BE2C (cell line): Measurements from ENCODE around the gene PTGES.
"Not testable (repeated sequence)": the region's sequence is repeated elsewhere in the genome, so short reads cannot be mapped to it uniquely, and the experiment has no call there.

Source experiments
- DNase-seq: peaks from one replicate; pipeline ENCODE4 v3.0.0-alpha.2; 2020
- H3K27me3 ChIP-seq: fragments of 250-450 bp; sonication (Bioruptor Pico); 2 replicates; pipeline ENCODE4 v1.5.1; 2020; ENCODE audit warnings: mild to moderate bottlenecking
- H3K36me3 ChIP-seq: fragments of 250-450 bp; sonication (Bioruptor Pico); 2 replicates; pipeline ENCODE4 v1.5.1; 2020; ENCODE audit warnings: mild to moderate bottlenecking
- H3K4me1 ChIP-seq: fragments of 250-450 bp; sonication (Bioruptor Pico); 2 replicates; pipeline ENCODE4 v1.5.1; 2020
- H3K4me3 ChIP-seq: 2 replicates; pipeline ENCODE4 v1.5.1; 2011; ENCODE audit warnings: low read depth, low read length
- H3K9me3 ChIP-seq: fragments of 250-450 bp; sonication (Bioruptor Pico); 2 replicates; pipeline ENCODE4 v1.5.1; 2020
- TF ChIP-seq, protein P1 (sequence below): IDR thresholded peaks from 2 replicates; pipeline ENCODE4 v1.5.1; 2012; ENCODE audit warnings: mild to moderate bottlenecking, low read depth, low read length

The PTGES gene

GRCh38 chr9:129765764-129766317 lies 13.0 kb upstream of the PTGES start:
- H3K4me1 ChIP-seq: no peaks in the 10 kb centered on the region
- no peaks in the 10 kb centered on the region for H3K27me3 ChIP-seq
- no peak for DNase-seq
- TF ChIP-seq, protein P1, sequence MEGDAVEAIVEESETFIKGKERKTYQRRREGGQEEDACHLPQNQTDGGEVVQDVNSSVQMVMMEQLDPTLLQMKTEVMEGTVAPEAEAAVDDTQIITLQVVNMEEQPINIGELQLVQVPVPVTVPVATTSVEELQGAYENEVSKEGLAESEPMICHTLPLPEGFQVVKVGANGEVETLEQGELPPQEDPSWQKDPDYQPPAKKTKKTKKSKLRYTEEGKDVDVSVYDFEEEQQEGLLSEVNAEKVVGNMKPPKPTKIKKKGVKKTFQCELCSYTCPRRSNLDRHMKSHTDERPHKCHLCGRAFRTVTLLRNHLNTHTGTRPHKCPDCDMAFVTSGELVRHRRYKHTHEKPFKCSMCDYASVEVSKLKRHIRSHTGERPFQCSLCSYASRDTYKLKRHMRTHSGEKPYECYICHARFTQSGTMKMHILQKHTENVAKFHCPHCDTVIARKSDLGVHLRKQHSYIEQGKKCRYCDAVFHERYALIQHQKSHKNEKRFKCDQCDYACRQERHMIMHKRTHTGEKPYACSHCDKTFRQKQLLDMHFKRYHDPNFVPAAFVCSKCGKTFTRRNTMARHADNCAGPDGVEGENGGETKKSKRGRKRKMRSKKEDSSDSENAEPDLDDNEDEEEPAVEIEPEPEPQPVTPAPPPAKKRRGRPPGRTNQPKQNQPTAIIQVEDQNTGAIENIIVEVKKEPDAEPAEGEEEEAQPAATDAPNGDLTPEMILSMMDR: no peak
- no peak overlapping the region for H3K4me3 ChIP-seq
- no peaks in the 10 kb centered on the region for H3K9me3 ChIP-seq
- H3K36me3 ChIP-seq: no peaks in the 10 kb centered on the region

- Histone ChIP-seq H3K4me1 (no peaks in the 10 kb centered on the region), H3K36me3 (no peaks in the 10 kb centered on the region), H3K9me3 (no peaks in the 10 kb centered on the region), H3K27me3 (no peaks in the 10 kb centered on the region), H3K4me3 (no peak overlapping the region)
- TF ChIP-seq, protein P1: no peak
- no peak for DNase-seq
These were observed 10.4 kb upstream of the PTGES start for GRCh38 chr9:129762985-129763926.

GRCh38 chr9:129762370-129762984 lies 9.6 kb upstream of the PTGES start:
- not testable (repeated sequence) for H3K4me1 ChIP-seq, H3K27me3 ChIP-seq, DNase-seq, H3K4me3 ChIP-seq, H3K36me3 ChIP-seq, H3K9me3 ChIP-seq

DNA sequence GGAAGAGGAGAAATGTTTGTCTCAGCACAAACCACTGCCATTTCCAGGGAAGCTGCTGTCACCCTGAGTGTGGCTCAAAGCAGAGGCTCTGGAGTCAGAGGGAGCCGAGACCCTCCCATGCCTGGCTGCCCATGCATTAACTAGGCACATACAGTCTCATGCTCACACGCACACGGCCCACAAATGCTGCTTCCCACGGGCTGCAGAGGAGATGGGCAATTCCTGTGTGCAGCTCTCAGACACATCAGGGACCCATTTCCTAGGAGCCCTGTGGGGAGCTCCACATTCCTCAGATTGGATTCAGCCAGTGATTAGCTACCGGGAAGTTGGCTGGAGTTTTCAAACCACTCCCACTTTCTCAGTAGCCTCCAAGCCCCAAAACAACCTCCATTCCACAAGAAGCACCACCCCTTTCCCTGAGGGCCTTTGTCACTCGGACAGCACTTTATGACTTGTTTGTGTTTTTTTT lies 9.1 kb upstream of the PTGES start:
- H3K27me3 ChIP-seq: no peaks in the 10 kb centered on the region
- H3K4me1 ChIP-seq: no peaks in the 10 kb centered on the region
- no peaks in the 10 kb centered on the region for H3K36me3 ChIP-seq
- no peaks in the 10 kb centered on the region for H3K9me3 ChIP-seq
- H3K4me3 ChIP-seq: no peak overlapping the region
- DNase-seq: no peak
- TF ChIP-seq, protein P1: no peak

DNA sequence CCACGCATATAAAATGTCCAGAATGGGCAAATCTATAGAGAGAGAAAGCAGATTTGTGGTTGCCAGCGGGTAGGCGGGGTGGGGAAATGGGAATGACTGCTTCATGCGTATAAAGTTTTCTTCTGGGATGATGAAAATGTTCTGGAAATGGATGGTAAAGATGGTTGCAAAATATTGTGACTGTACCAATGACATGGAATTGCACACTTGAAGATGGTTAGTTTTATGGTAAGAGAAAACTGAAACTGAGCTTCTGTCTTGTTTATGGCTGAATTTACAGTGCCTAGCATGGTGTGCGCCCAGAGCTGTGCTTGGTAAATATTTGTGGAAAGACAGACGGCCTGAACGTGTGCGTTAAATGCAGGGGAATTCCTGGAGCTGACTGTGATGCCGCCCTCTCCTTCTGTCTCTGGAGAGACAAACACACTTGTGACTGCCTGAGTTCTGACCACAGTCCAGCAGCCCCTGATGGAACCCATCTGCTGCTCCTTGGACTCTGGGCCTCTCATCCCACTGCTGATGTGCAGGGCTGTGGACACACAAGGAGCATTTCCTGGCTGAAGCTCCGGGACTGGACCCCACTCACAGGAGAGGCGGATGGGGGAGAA lies 8.6 kb upstream of the PTGES start:
- no peaks in the 10 kb centered on the region for H3K36me3 ChIP-seq
- H3K27me3 ChIP-seq: no peaks in the 10 kb centered on the region
- no peak for DNase-seq
- H3K4me3 ChIP-seq: no peak overlapping the region
- H3K4me1 ChIP-seq: no peaks in the 10 kb centered on the region
- H3K9me3 ChIP-seq: no peaks in the 10 kb centered on the region
- TF ChIP-seq, protein P1: no peak

- H3K9me3 ChIP-seq, H3K27me3 ChIP-seq, H3K4me3 ChIP-seq, H3K4me1 ChIP-seq, H3K36me3 ChIP-seq, DNase-seq: not testable (repeated sequence)
These were observed 7.9 kb upstream of the PTGES start for GRCh38 chr9:129760784-129761183.
